WTC11 (cell line): Measurements from ENCODE around the gene SLC17A9.

Source experiments
- ATF3 ChIP-seq: sonication (generic); formaldehyde crosslinking; conservative IDR thresholded peaks from 2 replicates; pipeline ENCODE4 v1.8.1; 2022; ENCODE audit warnings: mild to moderate bottlenecking, missing genetic modification reagents
- CREM ChIP-seq: sonication (generic); formaldehyde crosslinking; IDR thresholded peaks from 2 replicates; pipeline ENCODE4 v1.8.1; 2022; ENCODE audit warnings: mild to moderate bottlenecking, missing genetic modification reagents, moderate library complexity
- CTCF ChIP-seq: fragments of 200-600 bp; IDR thresholded peaks from 2 replicates; pipeline ENCODE4 v1.8.0; 2022; ENCODE audit warnings: antibody characterized with exemption
- JUN ChIP-seq: sonication (generic); formaldehyde crosslinking; IDR thresholded peaks from 2 replicates; pipeline ENCODE4 v1.8.0; 2023; ENCODE audit warnings: mild to moderate bottlenecking, missing genetic modification reagents
- MAX ChIP-seq: sonication (generic); formaldehyde crosslinking; IDR thresholded peaks from 2 replicates; pipeline ENCODE4 v1.8.0; 2022; ENCODE audit warnings: mild to moderate bottlenecking, missing genetic modification reagents
- RELA ChIP-seq: sonication (generic); formaldehyde crosslinking; IDR thresholded peaks from 2 replicates; pipeline ENCODE4 v1.8.1; 2022; ENCODE audit warnings: missing genetic modification reagents, mild to moderate bottlenecking, borderline replicate concordance
- SP1 ChIP-seq: sonication (generic); formaldehyde crosslinking; conservative IDR thresholded peaks from 2 replicates; pipeline ENCODE4 v1.8.1; 2022; ENCODE audit warnings: missing genetic modification reagents
- STAT6 ChIP-seq: sonication (generic); formaldehyde crosslinking; conservative IDR thresholded peaks from 2 replicates; pipeline ENCODE4 v1.8.1; 2023; ENCODE audit warnings: mild to moderate bottlenecking, low read depth, missing genetic modification reagents, moderate library complexity
- TEAD1 ChIP-seq: sonication (generic); formaldehyde crosslinking; IDR thresholded peaks from 2 replicates; pipeline ENCODE4 v1.8.0; 2022; ENCODE audit warnings: mild to moderate bottlenecking, missing genetic modification reagents
- ZBTB21 ChIP-seq: sonication (generic); formaldehyde crosslinking; IDR thresholded peaks from 2 replicates; pipeline ENCODE4 v1.8.1; 2023; ENCODE audit warnings: mild to moderate bottlenecking, missing genetic modification reagents, borderline replicate concordance

- TF ChIP-seq CTCF (peak; percentile 66), SP1 (CRISPR knock-in tag) (no peak; the same call in 1 of the 2 replicates), RELA (no peak), ZBTB21 (CRISPR knock-in tag) (no peak), MAX (CRISPR knock-in tag) (peak; percentile 64; the same call in 1 of the 2 replicates), CREM (CRISPR knock-in tag) (no peak), TEAD1 (CRISPR knock-in tag) (peak; percentile 45; the same call in 1 of the 2 replicates), JUN (CRISPR knock-in tag) (no peak), STAT6 (CRISPR knock-in tag) (no peak), ATF3 (CRISPR knock-in tag) (no peak)
These were observed 19.7 kb downstream of the SLC17A9 start for GRCh38 chr20:62971950-62972844.
